Testis (tissue), 2 donors: Measurements from ENCODE around the gene MBIP.

ENCODE experiments used
- POLR2A ChIP-seq: fragments of 450-650 bp; IDR thresholded peaks from one replicate; pipeline ENCODE4 v1.6.1; 2017; ENCODE audit warnings: antibody characterized with exemption, mild to moderate bottlenecking, moderate library complexity
- TF ChIP-seq, protein P1 (sequence below), 3 experiments: fragments of 450-650 bp in 2 of 3; fragments of 200-600 bp in 1 of 3; sonication (generic) in 1 of 3; IDR thresholded peaks; one replicate each; pipeline ENCODE4 v1.5.1; 2016 to 2019; ENCODE audit warnings: antibody characterized with exemption in 3 of 3, mild to moderate bottlenecking in 2 of 3, moderate library complexity in 1 of 3

DNA sequence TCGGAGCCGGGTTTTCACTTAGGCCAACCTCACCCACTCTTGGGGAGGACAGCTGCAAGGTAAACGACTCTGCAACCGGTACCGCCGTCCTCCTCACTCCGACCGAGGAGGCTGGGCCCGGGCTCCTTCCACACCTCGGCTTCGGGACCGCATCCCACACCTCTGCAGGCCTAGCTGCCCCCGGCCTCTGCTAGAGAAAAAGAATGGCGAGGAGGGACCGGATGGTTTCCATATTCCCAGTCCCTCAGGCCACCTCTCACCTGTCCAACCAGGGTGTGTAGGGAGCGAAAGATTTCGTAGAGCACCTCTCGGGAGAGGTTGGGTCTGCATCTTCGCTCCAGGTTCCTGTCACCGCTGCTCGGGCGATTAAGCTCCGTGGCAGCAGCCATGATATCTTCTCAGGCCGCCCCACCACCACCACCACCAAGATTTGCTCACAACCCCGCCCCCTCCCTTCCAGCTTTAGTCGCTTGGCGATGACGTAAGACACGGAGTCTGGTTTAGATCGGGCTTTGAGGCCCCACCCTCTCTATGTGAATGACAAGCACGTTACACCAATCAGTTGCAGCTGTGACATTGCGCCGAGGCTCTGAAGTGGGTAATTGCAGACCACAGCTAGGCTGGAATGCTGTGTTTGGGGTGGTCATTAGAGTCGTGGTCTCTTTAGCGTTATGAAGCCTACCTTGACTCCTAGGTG lies at the start of gene MBIP:
- TF ChIP-seq, protein P1, sequence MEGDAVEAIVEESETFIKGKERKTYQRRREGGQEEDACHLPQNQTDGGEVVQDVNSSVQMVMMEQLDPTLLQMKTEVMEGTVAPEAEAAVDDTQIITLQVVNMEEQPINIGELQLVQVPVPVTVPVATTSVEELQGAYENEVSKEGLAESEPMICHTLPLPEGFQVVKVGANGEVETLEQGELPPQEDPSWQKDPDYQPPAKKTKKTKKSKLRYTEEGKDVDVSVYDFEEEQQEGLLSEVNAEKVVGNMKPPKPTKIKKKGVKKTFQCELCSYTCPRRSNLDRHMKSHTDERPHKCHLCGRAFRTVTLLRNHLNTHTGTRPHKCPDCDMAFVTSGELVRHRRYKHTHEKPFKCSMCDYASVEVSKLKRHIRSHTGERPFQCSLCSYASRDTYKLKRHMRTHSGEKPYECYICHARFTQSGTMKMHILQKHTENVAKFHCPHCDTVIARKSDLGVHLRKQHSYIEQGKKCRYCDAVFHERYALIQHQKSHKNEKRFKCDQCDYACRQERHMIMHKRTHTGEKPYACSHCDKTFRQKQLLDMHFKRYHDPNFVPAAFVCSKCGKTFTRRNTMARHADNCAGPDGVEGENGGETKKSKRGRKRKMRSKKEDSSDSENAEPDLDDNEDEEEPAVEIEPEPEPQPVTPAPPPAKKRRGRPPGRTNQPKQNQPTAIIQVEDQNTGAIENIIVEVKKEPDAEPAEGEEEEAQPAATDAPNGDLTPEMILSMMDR (IDR thresholded peaks at IDR 0.05), result peak in 1 of 3 experiments; percentile 10
- TF ChIP-seq POLR2A, result no peak
